ENCODE measurements around the gene ZNF32.

ZNF32 gene

GRCh38 chr10:43648398-43649184 lies at the start of gene ZNF32:
TSS of gene ZNF32 (minus strand) at chr10:43648881. CDS start at chr10:43646133, 2,748 bp downstream.
- DNase-seq (ENCODE audit: low read depth): peak; percentile 73

GRCh38 chr10:43698156-43698555 lies 49.5 kb upstream of the ZNF32 start:
- no peak for DNase-seq (ENCODE audit: low read depth)

- DNase-seq (ENCODE audit: low read depth): no peak
Measured at GRCh38 chr10:43696909-43697483, 48.3 kb upstream of the ZNF32 start.

- no peak for DNase-seq (ENCODE audit: low read depth)
Measured at GRCh38 chr10:43695730-43696129, 47.0 kb upstream of the ZNF32 start.

GRCh38 chr10:43695321-43695720 lies 46.6 kb upstream of the ZNF32 start:
- DNase-seq (ENCODE audit: low read depth): no peak

- DNase-seq (ENCODE audit: low read depth): no peak
Measured at GRCh38 chr10:43694526-43694925, 45.8 kb upstream of the ZNF32 start.

GRCh38 chr10:43693602-43694001 lies 44.9 kb upstream of the ZNF32 start:
- no peak for DNase-seq (ENCODE audit: low read depth)

- peak; percentile 63 for DNase-seq (ENCODE audit: low read depth)
Measured at GRCh38 chr10:43692051-43692825, 43.6 kb upstream of the ZNF32 start.

GRCh38 chr10:43691485-43691884 lies 42.8 kb upstream of the ZNF32 start:
- no peak for DNase-seq (ENCODE audit: low read depth)

- DNase-seq (ENCODE audit: low read depth): no peak
Measured at GRCh38 chr10:43689955-43690771, 41.5 kb upstream of the ZNF32 start.

- no peak for DNase-seq (ENCODE audit: low read depth)
Measured at GRCh38 chr10:43689618-43689954, 40.9 kb upstream of the ZNF32 start.

- DNase-seq (ENCODE audit: low read depth): no peak
Measured at GRCh38 chr10:43689007-43689491, 40.4 kb upstream of the ZNF32 start.

- DNase-seq (ENCODE audit: low read depth): no peak
Measured at GRCh38 chr10:43688348-43688892, 39.7 kb upstream of the ZNF32 start.

GRCh38 chr10:43687373-43687772 lies 38.7 kb upstream of the ZNF32 start:
- DNase-seq (ENCODE audit: low read depth): no peak

- no peak for DNase-seq (ENCODE audit: low read depth)
Measured at GRCh38 chr10:43686414-43686813, 37.7 kb upstream of the ZNF32 start.

GRCh38 chr10:43685744-43686143 lies 37.1 kb upstream of the ZNF32 start:
- DNase-seq (ENCODE audit: low read depth): no peak

- DNase-seq (ENCODE audit: low read depth): no peak
Measured at GRCh38 chr10:43684292-43684559, 35.5 kb upstream of the ZNF32 start.

GRCh38 chr10:43683451-43684291 lies 35.0 kb upstream of the ZNF32 start:
- no peak for DNase-seq (ENCODE audit: low read depth)

GRCh38 chr10:43682956-43683355 lies 34.3 kb upstream of the ZNF32 start:
- no peak for DNase-seq (ENCODE audit: low read depth)

- DNase-seq (ENCODE audit: low read depth): no peak
Measured at GRCh38 chr10:43681721-43682120, 33.0 kb upstream of the ZNF32 start.

- no peak for DNase-seq (ENCODE audit: low read depth)
Measured at GRCh38 chr10:43681220-43681619, 32.5 kb upstream of the ZNF32 start.

All from GM04504 (cell line).